Fibroblast of skin of scalp (primary cell): ENCODE results near the gene CTNNBIP1.

Source experiments
- DNase-seq: peaks from one replicate; pipeline ENCODE4 v3.0.0-alpha.2; 2013

Gene CTNNBIP1

DNA sequence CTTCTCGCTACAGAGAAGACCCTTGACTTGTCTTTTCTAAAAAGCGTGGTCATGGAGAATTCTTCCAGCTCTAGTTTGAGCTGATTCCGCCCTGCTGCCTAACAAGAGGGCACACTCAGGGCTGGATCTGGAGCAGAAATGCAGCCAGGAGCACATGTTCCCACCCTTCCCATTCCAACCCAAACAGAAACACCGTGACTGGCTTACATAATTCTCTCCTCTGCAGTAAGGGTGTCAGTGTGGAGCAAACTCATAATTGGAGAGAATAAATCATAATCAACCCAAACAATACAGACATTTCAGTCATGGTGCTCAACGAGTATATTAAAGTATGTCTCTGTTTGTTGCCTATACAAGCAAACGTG, 34.5 kb downstream of the CTNNBIP1 start:
- no peak for DNase-seq

DNA sequence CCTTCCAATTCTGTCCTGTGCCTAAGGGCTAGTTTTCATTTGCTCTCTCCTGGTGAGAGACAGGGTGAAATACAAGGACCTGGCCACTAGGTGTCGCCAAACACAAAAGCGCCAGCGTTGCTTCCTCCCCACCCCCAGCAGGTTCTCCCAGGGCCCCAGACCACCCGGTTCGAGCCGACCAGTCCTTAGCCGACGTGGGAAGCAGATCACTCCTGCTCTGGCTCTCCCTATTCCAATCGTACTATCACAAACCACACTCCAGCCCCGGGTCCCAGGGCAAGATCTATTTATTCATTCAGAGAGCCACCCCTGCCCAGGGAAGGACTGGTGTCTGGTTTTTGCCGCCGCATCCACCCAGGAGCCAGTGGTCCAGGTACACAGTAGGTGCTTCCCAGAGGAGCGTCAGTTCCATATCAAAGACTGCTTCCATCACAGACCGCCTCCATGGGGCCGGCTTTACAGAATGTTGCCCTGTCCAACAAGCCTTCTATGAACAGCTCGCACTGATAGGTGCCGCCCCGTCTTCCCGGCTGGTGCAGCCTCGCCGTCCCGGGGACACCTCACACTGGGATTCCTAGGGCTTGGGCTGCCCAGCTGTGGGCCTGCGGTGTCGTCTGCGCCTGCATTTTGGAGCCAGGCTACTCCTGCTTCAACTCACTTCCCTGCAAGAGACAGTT, 35.0 kb downstream of the CTNNBIP1 start:
- DNase-seq = peak; percentile 74

DNA sequence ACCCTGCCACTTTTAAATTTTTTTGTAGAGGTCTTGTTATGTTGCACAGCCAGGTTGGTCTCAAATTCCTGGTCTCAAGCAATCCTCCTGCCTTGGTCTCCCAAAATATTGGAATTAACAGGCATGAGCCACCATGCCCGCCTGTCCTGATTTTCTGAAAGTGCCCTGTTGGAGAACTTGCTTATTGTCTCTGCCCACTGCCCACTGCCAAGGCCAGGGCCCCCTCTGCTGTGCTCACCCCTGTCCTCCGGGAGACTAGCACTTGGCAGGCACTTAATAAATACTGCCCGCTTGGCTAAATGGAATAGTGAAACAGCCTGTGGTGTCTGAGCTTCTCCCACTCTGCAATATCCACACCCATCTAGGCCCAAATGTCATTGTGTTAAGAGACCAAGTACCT, 35.7 kb downstream of the CTNNBIP1 start:
- DNase-seq = no peak

DNA sequence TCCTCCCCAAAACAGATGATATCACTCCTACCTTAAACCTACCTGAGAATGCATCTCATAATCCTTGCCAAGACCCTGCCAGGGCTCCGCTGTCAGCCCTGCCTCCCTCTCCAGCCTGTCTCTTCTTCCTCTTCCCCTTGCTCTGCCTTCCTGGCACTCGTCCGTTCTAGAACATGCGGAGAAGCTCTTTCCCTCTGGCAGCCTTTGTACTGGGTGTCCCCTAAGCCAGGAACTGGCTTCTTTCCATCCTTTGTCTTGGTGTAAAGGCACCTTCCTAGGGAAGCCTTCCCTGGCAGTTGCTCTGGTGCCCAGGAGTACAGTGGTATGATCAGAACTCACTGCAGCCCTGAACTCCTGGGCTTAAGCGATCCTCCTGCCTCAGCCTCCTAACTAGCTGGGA, 36.1 kb downstream of the CTNNBIP1 start:
- no peak for DNase-seq

DNA sequence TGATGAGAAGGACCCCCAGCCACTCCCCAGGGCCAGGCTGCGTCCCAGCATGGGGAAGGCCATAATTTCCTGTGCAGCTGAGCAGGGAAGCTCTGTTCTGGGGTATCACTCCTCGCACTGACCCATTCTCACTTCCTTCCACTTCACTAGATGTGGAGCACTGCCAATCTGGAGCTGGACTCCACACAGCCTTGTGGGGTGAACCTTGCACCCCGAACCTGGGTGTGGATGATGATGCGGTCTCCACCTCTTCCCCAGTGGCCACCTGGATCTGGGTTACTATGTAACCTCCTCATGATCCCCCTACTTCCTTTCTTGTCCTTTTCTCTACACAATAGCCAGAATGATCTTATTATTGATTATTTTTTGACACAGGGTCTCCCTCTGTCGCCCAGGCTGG, 36.7 kb downstream of the CTNNBIP1 start:
- DNase-seq = no peak

DNA sequence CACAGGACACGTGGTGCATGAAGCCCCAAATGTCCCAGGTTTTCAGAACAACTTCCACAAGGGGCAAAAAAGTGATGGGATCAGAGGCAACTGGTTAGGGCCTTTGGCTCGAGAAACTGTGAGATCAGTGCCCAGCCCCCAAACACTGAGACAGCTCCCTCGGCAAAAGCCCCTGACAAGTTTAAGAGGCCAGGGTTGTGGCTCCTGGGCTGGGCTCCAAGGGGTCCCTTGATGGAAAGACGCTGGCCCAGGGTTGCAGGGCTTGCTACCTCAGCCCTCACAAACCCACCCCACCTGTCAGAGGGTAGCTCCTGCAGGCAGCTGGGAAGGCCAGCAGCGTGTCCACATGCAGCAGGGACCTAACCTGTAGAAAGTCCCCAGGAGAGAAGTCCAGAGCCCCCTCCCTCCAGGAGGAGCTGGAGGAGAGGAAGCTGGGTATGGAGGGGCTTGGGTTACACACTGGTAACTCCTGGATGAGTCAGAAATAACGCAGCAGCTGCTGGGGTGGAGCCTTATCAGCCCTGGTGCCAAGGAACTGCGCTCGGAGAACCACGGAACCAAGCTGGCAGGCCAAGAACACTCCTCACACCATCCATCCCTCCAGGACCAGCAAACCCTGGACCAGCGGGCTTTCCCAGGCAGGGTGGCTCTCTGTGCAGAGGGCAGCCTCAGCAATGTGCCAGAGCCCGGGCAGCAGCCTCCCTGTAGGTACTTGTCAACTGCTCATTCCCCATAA, 37.5 kb downstream of the CTNNBIP1 start:
- DNase-seq = no peak

DNA sequence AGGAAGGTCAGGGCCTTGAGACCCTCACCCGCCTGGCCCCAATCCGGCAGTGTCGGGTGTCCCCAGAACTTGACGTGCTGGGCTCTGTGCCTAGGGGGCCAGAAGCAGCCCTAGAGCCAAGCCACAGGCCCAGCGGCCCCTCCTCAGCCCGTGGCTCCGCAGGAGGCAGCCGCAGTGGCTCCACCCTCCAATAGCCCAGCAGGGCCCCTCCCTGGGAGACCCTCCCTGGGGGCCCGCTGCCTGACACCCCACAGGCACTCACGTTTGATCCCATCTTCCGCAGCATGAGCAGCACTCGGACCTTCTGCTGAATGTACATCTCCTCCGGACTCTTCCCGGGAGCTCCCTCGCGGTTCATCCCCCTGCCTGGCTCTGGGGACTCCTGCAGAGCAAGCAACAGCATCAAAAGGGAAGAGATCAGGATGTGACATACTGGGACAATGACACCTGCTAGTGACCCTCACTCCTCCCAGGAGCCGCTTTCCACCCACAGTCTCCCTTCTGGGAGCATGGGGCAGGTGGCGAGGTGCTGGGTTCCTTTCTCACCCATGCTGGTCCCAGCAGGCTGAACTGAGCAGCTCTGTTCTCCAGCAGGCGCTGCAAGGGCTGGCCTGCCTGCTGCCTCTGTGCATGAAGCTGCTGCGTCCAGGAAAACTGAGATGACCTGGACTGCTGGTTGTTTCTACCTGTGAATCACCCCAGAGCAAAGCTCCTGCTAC, 38.2 kb downstream of the CTNNBIP1 start:
- no peak for DNase-seq

DNA sequence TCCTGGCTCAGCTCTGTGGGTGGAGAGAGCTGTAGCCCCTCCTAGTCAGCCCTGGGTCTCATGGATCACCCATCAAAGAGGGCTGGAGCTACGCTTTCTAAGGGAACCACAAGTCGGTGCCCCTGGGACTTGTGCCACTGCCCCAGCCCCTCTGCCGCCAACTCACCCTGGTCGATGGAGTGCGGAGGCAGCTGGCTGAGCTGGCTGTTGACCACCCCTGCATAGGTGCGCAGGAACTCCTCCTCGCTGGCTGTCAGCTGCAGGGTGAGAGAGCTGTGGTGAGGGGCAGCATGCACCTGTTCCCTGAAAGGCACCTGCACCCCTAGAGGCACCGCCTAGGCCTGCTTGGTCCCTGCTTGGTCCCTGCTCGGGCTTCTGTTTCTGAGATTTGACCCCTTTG, 39.0 kb downstream of the CTNNBIP1 start:
- no peak for DNase-seq

DNA sequence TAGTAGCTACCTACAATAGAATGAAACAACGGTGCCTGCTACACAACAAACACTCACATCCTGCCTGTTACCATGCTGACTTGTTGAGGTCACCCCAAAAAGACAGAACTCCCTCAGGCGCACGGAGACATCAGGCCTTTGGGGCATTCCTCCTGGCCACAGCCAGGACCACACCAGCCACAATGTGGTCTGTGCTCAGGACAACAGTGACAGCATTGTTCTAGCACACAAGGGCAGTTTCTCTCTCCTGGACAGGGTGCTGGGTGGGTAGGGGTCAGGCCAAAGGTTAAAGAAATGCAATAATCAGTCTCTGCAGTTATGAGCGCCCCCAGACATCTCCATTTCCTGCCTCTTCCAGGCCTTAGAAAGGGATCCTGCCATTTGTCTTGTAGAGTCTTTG, 39.5 kb downstream of the CTNNBIP1 start:
- no peak for DNase-seq

DNA sequence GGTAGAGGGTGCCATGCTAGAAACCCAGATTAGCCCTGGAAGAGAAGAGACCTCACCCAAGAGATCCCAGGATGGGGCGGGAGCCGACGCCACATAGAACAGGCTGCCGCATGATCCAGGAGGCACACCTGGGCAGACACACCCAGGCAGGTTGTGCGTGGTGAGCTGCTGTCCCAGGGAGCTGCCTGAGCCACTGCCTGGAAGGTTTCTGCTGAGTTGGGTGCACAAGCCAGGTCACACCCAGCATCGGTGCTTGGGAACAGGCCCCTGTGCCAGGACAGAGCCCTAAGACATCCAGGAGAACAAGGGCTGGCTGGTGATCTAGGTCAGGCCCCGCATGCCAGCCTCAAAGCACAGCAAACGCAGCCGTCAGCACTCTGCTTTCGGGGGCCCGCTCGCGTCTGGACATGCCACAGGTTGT, 40.2 kb downstream of the CTNNBIP1 start:
- DNase-seq = no peak

DNA sequence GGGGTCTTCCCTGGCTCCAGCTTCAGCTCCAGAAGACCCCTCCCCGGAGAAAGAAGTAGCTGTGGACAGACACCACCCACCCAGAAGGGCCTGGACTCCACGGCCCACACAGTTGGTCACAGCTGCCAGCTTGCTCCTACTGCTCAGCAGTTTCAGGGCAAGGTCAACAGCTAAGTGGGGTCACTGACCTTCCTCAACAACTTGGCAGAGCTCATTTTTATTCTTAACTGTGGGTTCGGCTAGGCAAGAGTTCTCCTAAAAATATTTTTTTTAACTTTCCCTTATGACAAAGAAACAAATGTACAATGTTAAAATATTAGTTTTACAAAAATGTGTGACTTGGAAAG, 41.9 kb downstream of the CTNNBIP1 start:
- DNase-seq = no peak

DNA sequence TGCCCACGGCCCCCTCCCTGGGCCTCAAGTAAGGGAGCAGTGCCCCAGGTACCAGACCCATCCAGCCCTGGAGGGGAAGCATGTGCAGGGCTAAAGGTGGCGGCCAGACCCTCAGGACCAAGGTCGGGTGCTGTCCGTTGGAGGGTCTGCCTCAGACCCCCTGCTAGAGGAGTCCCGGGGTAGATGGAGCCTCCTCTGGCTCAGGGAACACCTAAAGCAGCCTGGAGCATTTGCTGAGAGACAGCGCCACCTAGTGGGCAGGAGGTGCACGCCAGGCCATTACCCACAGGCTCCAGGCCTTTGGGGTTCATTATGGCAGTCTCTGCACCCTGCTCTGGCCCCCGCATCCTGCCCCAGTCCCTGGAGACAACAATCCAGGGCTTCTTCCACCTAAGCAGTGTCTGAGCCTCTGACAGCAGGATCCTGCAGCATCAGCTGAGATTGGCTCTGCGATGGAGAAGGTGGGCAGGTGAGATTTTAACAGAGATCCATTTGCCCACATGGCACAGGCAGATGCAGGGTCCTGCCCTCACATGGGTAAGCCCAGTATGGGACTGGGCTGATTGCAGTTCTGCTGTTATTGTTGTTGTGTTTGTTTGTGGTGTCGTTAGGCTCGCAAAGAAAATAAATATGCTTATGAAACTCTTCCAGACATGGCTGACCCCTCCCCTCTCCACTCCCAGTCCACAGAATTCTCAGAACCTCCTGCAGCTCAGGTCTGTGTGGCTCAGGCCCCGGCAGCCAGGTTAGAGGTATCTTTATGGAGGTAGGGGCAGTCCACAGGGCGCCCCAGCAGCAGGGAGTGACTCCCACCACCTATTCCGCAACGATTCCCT, 42.4 kb downstream of the CTNNBIP1 start:
- peak; percentile 65 for DNase-seq

DNA sequence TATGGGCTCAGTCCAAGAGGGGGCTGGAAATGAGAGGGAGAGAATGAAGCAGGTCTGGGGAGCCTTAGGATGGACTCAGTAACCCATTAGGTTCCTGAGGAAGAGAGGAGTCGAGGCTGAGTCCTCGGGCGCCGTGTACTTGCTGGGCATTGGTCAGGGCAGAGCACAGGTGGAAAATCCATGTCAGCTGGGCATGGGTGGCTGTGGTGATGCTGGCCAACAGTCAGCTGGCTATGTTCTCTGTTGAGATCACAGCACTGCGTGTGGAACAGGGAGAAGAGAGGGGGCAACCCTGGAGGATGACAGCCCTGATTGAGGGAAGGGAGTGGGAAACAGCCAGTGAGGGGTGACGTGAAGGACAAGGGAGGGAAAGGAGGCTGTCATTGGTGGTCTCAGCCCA, 43.2 kb downstream of the CTNNBIP1 start:
- no peak for DNase-seq

DNA sequence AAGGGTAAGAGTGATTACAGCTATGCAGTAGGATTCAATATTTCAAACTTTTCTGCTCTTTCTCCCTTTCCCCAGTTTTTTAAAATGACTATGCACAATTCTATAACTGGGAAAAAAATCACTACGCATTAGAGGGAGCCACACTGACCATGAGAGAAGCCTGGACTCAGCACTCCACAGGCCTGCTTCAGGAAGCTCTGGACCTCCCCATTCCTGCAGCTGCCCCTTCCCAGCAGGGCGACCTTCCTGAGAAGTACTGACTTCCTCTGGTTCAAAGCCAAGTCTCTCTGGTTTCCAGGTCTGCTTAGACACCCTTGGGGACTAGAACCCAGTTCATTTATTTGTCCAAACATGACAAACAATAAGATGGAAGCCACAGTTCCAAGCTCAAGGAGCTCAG, 44.3 kb downstream of the CTNNBIP1 start:
- no peak for DNase-seq

DNA sequence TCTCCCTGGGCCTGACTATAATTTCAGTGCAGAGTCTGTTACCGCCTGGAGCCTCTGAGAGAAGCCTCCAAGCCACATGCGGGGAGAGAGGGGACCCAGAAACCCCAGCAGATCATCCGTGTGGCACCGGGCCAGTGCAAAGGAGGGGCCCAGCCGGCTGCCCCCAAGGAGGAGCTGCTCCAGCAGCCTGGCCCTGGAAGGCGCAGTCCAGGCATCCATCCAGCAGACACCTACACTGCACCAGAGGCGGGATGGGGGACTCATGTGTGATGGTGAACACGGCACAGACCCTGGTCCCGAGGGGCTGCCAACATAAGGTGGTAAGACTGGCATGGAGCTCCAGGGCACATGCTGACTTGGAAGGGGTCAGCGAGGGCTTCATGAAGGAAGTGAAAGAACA, 46.7 kb downstream of the CTNNBIP1 start:
- no peak for DNase-seq

DNA sequence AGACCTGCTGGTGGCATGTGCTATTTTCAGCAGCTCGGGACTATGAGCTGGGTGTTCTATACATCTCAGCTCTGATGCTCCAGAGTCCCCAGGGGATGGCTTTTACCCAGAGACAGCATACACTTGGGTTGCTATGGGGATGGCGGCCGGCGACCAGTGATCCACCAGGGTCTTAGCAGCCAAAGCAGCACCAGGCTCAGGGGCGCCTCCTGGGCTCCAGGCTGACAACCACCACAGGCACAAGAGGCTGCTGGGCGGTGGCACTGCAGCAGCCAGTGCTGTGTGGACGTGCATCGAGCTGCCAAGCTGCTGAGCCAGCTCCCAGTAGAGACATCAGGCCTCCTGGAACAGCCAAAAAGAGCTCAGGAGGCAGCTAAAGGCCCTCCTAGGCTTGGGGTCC, 48.7 kb downstream of the CTNNBIP1 start:
- no peak for DNase-seq

DNA sequence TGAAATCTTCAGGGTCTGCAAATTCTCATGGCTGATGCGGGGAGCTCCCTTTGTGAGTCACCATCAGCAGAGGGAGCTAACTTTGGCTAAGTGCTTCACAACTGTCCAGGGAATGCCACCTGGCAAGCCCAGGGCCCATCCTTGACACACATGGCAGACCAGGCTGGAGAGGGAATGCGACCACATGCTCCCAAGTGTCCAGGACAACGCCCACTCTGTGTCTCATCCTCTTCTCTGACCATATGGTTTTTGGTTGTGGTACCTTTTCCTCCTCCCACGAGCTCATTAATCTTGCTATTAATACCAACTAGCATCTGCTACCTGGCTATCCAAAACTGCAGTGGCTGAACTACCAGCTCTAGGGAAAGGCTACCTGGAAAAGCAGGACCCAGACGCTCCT, 49.2 kb downstream of the CTNNBIP1 start:
- DNase-seq = no peak

DNA sequence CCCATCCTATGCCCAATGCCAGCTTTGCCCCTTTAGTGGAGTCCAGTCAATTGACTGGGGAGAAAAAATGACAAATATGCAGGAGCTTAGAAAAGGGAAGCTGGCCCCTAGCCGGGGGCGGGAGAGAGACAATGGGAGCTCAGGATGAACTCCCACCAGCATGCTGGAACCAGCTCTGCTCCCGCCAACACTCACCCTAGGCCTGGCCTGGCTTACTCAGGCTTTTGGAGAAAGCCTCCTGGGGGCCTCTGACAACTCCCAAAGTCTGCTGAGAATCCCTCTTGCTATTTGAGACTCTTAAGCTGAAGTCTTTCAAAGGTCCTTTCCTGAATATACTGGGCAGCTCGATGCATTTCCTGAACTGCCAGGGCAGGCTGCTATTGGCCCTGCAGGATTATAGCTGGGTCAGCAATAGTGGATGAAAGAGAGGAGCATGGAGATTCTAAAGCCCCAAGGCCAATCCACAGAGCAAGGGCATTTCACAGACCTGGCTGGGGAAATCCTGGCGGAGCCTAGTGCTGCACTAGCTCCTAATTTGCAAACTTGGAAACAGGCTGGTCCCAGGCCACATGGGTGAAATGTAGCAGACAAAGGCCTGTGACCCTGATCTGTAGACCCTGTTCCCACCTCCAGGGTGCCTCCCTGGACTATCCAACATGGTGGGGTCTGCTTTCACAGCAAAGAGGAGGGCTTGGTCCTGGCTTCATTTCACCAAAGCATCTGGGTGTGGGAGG, 50.6 kb downstream of the CTNNBIP1 start:
- DNase-seq = peak; percentile 22

DNA sequence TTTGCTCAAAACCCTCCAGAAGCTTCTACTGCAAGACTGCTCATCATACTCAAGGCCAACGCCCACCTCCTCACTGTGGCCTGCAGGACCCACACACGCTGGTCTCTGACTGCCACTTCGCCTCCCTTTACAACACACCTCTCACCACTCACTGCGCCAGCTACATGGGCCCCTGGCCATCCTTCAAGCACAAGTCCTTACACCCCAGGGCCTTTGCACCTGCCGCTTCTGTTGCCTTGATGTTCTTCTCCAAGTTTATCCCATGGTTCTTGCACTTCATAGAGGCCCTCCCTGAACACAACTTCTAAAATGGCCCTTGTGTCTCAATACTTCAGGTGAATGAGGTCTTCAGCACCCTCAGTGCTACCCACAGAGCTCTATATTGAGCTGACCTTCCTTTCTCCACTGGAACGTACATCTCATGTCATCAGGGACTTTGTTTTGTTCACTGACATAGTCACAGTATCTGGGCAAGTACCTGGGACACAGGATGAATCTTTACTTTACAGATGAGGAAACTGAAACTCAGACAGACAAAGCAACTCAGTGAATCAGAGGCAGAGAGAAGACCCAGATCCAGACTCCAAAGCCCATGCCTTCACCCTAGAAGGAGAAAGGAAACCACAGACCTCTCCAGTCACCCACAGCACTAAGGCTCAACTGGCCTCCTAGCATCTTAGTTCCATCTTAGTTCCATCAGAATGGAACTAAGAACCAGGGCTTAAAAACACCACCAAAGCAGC, 51.6 kb downstream of the CTNNBIP1 start:
- no peak for DNase-seq

DNA sequence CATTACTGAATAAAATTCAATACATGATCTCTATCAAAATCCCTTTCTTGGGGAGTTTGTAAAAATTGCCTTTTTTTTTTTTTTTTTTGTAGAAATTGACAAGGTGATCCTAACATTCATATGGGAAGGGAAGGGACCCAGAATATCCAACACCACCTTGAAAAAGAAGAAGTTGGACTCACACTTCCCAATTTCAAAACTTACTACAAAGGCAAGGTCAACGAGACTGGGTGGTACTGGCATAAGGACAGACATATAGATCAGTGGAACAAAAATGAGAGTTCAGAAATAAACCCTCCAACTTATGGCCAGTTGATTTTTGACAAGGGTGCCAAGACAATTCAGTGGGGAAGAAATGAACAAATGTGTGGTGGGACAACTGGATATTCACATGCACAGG, 54.9 kb downstream of the CTNNBIP1 start:
- DNase-seq = no peak

DNA sequence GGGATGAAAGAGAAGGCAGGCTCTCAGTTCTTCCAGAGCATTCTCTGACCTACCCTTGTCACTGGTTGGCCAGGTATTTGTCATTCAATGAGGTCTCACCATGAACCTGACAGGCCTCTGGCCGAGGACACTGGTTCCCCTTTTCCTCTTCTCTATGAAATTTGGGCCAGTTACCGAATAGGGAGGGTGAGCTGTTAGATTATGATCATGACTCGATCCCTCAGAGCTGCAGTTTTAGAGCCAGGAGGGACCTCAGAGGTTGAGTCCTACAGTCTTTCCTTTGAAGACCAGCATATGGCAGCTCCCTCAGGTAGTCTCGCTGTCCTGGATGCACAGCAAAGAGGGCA, 56.8 kb downstream of the CTNNBIP1 start:
- no peak for DNase-seq
